Type B pancreatic cell (in vitro differentiated cells): ENCODE measurements around the gene PRKCZ. TPM values are rescaled to one million over a fixed set of nuclear protein-coding genes. Genes with fewer than 3 reads are reported as not detected.

ENCODE experiments used
- DNase-seq: peaks from one replicate; pipeline ENCODE4 v3.0.0; 2021; ENCODE audit warnings: mixed read lengths; ENCODE audit not compliant: unreplicated experiment; ENCODE audit errors: extremely low spot score
- H3K27ac Mint-ChIP-seq: 2 replicates; pipeline ENCODE4 v1.8.0; 2021; ENCODE audit warnings: mild to moderate bottlenecking, mixed read lengths
- H3K27me3 Mint-ChIP-seq: 2 replicates; pipeline ENCODE4 v1.8.0; 2021; ENCODE audit warnings: mixed read lengths
- H3K36me3 Mint-ChIP-seq: 2 replicates; pipeline ENCODE4 v1.8.0; 2021; ENCODE audit warnings: mixed read lengths
- H3K4me1 Mint-ChIP-seq: one replicate; pipeline ENCODE4 v1.8.0; 2021; ENCODE audit warnings: mixed read lengths; ENCODE audit not compliant: unreplicated experiment
- H3K4me3 Mint-ChIP-seq: 2 replicates; pipeline ENCODE4 v1.8.0; 2021; ENCODE audit warnings: mild to moderate bottlenecking, mixed read lengths
- H3K9me3 Mint-ChIP-seq: 2 replicates; pipeline ENCODE4 v1.8.0; 2021; ENCODE audit warnings: mixed read lengths
- CTCF ChIP-seq: fragments of 200-600 bp; sonication (generic); conservative IDR thresholded peaks from 2 replicates; pipeline ENCODE4 v1.5.0; 2021; ENCODE audit warnings: antibody characterized with exemption, mild to moderate bottlenecking
- total RNA-seq: library from RNA; stranded (reverse); gene quantifications from 2 replicates; pipeline ENCODE4 v1.2.1, GENCODE V29; 2021; ENCODE audit warnings: low replicate concordance

Gene PRKCZ
- total RNA-seq, 1 donor from 2014 or later = 33.2 TPM

DNA sequence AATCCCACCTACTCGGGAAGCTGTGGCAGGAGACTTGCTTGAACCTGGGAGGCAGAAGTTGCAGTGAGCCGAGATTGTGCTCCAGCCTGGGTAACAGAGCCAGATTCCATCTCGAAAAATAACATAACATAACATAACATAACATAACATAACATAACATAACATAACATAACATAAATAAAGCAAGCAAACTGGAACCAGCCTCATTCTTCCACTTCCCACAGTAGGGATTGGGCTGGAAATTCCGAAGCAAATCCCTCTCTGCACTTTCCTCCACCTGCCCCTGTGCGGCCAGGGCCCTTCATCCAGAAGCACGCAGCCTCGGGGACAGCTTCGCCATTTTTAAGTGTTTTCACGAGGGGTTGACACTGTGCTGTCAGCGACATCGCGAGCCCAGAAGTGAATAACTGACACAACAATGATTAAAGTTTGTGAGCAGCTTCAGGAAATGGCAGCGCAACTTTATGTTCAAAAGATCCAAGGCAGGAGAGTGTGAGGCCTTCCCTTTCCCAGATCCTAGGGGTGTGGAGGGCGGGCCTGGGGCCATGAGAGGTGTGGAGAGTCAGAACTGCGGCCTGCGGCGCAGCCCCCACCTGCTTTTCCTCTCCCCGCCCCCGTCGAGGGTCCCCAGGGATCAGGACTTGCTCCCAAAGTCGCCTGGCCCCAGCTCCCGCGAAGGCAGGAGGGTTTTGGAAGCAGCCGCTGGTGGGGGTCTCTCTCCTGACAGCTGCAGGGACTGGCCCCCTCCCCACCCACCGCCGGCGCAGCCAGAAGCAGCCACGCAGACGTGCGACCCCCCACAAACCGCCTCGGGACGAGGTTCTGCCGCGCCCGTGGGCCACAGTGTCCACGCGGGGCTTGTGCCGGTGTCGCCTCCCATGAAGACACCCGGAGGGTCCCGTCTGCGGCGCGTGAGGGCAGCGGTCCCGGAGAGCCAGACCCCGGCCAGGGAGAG is 31.7 kb upstream of the PRKCZ start:
- Mint-ChIP-seq H3K4me1 (no peaks in the 10 kb centered on the region), H3K9me3 (no peaks in the 10 kb centered on the region), H3K27ac (peak overlapping the region; percentile 63), H3K36me3 (no peaks in the 10 kb centered on the region), H3K27me3 (peaks cover 83% of the 10 kb centered on the region), H3K4me3 (peak overlapping the region; percentile 87)
- no peak for DNase-seq
- TF ChIP-seq CTCF = no peak

GRCh38 chr1:2019172-2019543 is 31.1 kb upstream of the PRKCZ start, which contains the start of gene GABRD:
Gene GABRD, plus strand, starts transcription at chr1:2019345. Its CDS starts 79 bp downstream, at chr1:2019424.
- Mint-ChIP-seq H3K9me3 (no peaks in the 10 kb centered on the region), H3K36me3 (no peaks in the 10 kb centered on the region), H3K27ac (peak within 1 kb of the TSS; percentile 63), H3K4me3 (peak within 1 kb of the TSS; percentile 87), H3K4me1 (no peaks in the 10 kb centered on the region), H3K27me3 (peaks cover 84% of the 10 kb centered on the region)
- no peak for DNase-seq
- no peak for TF ChIP-seq CTCF

DNA sequence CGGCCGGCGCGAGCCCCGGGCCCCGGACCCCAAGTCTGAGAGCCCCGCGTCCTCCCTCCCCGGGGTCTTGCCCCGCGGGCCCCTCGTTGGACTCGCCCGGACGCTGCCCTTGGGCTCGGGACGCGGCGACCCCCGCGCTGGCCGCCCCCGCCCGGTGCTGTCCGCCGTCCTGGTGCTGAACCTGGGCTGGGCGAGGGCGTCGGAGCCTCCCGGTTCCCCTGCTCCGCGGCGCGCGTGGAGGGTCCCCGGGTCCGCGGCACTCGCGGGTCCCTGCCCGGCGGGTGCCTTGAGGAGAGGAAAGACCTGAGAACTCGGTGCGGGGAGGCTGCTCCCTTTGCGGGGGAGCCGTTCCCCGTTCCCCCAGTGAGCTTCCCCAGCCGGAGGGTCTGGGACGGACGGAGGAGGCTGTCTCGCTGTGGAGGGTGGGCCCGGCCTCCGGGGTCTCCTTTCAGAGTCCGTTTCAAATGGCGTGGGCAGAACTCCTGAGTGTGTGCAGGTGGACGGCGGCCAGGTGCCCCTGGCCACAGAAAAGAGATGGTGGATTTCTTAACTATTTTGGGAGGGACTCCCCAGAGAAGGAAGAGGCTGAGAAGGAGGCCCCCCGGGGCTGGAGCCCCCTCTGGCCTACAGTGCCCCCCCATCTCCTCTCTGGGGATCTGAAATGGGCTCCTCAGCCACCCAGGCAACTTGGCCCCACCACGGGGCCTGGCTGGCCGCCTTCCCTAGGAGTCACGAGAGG is 30.5 kb upstream of the PRKCZ start:
- Mint-ChIP-seq H3K36me3 (no peaks in the 10 kb centered on the region), H3K4me1 (no peaks in the 10 kb centered on the region), H3K27ac (no peak overlapping the region), H3K9me3 (no peaks in the 10 kb centered on the region), H3K27me3 (peaks cover 79% of the 10 kb centered on the region), H3K4me3 (peak overlapping the region; percentile 34)
- no peak for DNase-seq
- TF ChIP-seq CTCF = no peak

GRCh38 chr1:2020310-2020655 is 29.9 kb upstream of the PRKCZ start:
- no peak for TF ChIP-seq CTCF
- Mint-ChIP-seq H3K4me3 (peak overlapping the region; percentile 34), H3K27me3 (peaks cover 73% of the 10 kb centered on the region), H3K36me3 (no peaks in the 10 kb centered on the region), H3K27ac (no peak overlapping the region), H3K9me3 (no peaks in the 10 kb centered on the region), H3K4me1 (no peaks in the 10 kb centered on the region)
- no peak for DNase-seq

DNA sequence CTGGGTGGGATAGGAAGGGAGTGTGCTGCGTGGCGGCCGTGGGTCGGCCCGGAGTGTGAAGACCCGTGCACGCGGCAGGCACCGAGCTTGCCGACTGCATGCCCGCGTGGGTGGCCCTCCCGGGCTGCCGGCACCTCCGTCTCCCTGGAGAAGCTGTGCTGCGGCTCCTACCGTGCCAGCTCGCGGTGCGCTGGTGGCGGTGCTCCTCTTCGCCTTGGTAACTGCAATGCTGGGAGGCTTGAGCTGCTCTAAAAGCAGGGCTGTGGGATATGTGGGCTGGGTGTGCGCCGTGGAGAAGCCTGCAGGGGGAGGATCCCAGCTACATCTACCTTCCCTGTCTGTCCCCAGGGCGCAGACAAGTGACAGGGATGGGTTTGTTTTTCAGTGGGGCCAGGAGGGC is 28.7 kb upstream of the PRKCZ start:
- no peak overlapping the region for H3K27ac Mint-ChIP-seq
- H3K27me3 Mint-ChIP-seq = peaks cover 60% of the 10 kb centered on the region
- no peaks in the 10 kb centered on the region for H3K9me3 Mint-ChIP-seq
- no peaks in the 10 kb centered on the region for H3K4me1 Mint-ChIP-seq
- no peak for TF ChIP-seq CTCF
- H3K36me3 Mint-ChIP-seq = no peaks in the 10 kb centered on the region
- no peak for DNase-seq
- peak overlapping the region; percentile 25 for H3K4me3 Mint-ChIP-seq
